ENCODE data around the gene WWC1.
"Not testable (repeated sequence)": the region's sequence is repeated elsewhere in the genome, so short reads cannot be mapped to it uniquely, and the experiment has no call there.

Gene WWC1

GRCh38 chr5:168430296-168430695, 138.9 kb downstream of the WWC1 start:
- TF ChIP-seq, protein P1, sequence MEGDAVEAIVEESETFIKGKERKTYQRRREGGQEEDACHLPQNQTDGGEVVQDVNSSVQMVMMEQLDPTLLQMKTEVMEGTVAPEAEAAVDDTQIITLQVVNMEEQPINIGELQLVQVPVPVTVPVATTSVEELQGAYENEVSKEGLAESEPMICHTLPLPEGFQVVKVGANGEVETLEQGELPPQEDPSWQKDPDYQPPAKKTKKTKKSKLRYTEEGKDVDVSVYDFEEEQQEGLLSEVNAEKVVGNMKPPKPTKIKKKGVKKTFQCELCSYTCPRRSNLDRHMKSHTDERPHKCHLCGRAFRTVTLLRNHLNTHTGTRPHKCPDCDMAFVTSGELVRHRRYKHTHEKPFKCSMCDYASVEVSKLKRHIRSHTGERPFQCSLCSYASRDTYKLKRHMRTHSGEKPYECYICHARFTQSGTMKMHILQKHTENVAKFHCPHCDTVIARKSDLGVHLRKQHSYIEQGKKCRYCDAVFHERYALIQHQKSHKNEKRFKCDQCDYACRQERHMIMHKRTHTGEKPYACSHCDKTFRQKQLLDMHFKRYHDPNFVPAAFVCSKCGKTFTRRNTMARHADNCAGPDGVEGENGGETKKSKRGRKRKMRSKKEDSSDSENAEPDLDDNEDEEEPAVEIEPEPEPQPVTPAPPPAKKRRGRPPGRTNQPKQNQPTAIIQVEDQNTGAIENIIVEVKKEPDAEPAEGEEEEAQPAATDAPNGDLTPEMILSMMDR (IDR thresholded peaks at IDR 0.05; ENCODE audit: low read length, missing control alignments), result no peak
- no peak overlapping the region for H3K4me3 ChIP-seq (replicated peaks; ENCODE audit: low read depth, low read length)
- no peak for DNase-seq (ENCODE audit: low read depth)

DNA sequence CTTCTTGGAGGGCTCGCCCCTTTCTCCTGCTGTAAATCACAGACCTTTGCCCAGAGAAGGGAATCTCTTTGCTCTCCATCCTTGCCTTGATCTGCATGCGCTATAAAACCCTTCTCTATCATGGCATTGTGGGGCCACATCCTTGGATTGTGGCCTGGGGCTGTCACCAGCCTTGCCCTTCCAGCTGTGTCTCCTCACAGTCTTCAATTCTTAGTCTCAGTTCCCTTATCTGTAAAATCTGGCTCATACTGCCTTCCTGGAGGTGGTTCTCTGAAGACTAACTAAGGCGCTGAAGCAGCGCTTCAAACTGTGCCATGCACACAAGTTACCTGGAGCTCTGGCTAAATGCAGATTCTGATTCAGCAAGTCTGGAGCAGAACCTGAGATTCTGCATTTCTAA, 141.5 kb downstream of the WWC1 start:
- TF ChIP-seq, protein P1 (IDR thresholded peaks at IDR 0.05; ENCODE audit: low read length, missing control alignments), result no peak
- H3K4me3 ChIP-seq (replicated peaks; ENCODE audit: low read depth, low read length), result no peak overlapping the region
- DNase-seq (ENCODE audit: low read depth), result no peak

DNA sequence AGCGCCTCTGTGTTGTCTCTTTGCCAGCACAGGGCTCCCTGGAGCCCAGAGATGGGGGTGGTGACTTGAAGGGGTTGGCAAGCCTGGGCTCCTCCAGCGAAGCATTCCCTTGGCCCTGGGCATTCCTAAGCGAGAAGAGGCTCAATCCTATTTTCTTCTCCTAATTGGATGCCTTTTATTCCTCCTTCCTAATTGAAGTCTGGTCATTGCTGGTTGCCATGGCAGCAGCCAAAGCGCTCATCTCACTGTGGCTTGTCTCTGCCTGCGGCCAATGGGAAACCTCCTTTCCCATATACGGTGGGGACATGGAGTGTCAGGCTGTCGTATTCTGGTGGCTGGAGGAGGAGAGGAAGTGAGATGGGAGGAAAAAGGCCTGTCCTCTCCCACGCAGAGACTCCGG, 142.6 kb downstream of the WWC1 start:
- TF ChIP-seq, protein P1 (IDR thresholded peaks at IDR 0.05; ENCODE audit: low read length, missing control alignments), result no peak
- DNase-seq (ENCODE audit: low read depth), result peak; percentile 43
- no peak overlapping the region for H3K4me3 ChIP-seq (replicated peaks; ENCODE audit: low read depth, low read length)

- no peak overlapping the region for H3K4me3 ChIP-seq (replicated peaks; ENCODE audit: low read depth, low read length)
- peak; percentile 17 for DNase-seq (ENCODE audit: low read depth)
- TF ChIP-seq, protein P1 (IDR thresholded peaks at IDR 0.05; ENCODE audit: low read length, missing control alignments), result no peak
Observed at GRCh38 chr5:168434746-168435321, 143.4 kb downstream of the WWC1 start.

DNA sequence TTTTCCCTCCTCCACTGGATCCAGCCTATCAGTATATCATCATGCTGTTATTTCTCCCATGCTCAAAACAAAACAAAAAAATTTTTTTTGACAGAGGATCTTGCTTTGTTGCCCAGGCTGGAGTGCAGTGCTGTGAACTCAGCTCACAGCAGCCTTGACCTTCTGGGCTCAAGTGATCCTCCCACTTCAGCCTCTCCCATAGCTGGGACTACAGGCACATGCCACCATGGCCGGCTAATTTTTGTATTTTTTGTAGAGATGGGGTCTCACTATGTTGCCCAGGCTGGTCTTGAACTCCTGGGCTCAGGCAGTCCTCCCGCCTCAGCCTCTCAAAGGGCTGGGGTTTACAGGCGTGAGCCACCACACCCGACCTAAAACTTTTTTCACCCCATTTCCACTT, 143.9 kb downstream of the WWC1 start:
- not testable (repeated sequence) for H3K4me3 ChIP-seq (replicated peaks; ENCODE audit: low read depth, low read length); DNase-seq (ENCODE audit: low read depth)

DNA sequence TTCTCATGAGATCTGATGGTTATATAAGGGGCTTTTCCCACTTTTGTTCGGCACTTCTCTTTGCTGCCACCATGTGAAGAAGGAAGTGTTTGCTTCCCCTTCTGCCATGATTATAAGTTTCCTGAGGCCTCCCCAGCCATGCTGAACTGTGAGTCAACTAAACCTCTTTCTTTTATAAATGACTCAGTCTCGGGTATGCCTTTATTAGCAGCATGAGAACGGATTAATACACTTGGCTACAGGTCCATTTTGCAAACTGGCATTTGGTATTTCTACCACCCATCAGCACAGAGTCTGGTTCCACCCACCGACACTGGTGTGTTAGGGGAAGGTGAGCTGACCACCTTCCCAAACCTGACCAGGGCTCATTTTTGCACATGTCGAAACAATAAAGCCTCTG, 146.9 kb downstream of the WWC1 start:
- no peak overlapping the region for H3K4me3 ChIP-seq (replicated peaks; ENCODE audit: low read depth, low read length)
- no peak for DNase-seq (ENCODE audit: low read depth)
- TF ChIP-seq, protein P1 (IDR thresholded peaks at IDR 0.05; ENCODE audit: low read length, missing control alignments), result no peak

GRCh38 chr5:168443533-168443932, 152.1 kb downstream of the WWC1 start:
- TF ChIP-seq, protein P1 (IDR thresholded peaks at IDR 0.05; ENCODE audit: low read length, missing control alignments), result no peak
- DNase-seq (ENCODE audit: low read depth), result no peak
- no peak overlapping the region for H3K4me3 ChIP-seq (replicated peaks; ENCODE audit: low read depth, low read length)
